Measurements from ENCODE around the gene SVIL. TPM values are rescaled to one million over a fixed set of nuclear protein-coding genes. Genes with fewer than 3 reads are reported as not detected.
"Not testable (repeated sequence)": the region's sequence is repeated elsewhere in the genome, so short reads cannot be mapped to it uniquely, and the experiment has no call there.

The SVIL gene
- total and polyA plus RNA-seq, 2 donors (not counting 1 experiment from before 2014, with no cell fraction given), result 17.7 to 94.3 TPM

DNA sequence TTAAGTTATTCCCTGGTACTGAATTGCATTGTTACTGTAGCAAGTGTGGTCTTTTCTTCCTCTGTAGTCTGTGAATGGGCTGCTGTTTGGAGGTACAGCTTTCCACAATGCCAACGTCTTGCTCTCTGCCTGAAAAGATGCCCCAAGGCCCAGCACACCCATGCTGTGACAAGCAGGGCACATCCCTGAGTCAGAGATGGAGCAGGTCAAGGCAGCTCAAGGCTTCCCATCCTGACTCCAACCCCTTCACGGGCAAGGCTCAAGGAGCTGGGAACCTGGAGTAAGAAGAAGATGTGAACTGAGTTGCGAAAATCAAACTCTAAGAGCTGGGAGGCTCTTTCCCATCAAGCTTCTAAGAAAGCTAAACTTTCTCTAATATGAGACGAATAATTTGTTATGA is 27.2 kb downstream of the SVIL start:
- no peak overlapping the region for H3K4me3 ChIP-seq (replicated peaks in 1 of 4; ENCODE audit: control extremely low read depth in 1 of 4, insufficient read depth in 1 of 4, low read depth in 3 of 4, low read length in 4 of 4)
- H3K4me2 ChIP-seq (ENCODE audit: extremely low read depth, insufficient read depth, low read length), result no peak overlapping the region
- TF ChIP-seq EZH2 (IDR thresholded peaks at IDR 0.05; ENCODE audit: low read length, missing control alignments), result no peak
- TF ChIP-seq, protein P1, sequence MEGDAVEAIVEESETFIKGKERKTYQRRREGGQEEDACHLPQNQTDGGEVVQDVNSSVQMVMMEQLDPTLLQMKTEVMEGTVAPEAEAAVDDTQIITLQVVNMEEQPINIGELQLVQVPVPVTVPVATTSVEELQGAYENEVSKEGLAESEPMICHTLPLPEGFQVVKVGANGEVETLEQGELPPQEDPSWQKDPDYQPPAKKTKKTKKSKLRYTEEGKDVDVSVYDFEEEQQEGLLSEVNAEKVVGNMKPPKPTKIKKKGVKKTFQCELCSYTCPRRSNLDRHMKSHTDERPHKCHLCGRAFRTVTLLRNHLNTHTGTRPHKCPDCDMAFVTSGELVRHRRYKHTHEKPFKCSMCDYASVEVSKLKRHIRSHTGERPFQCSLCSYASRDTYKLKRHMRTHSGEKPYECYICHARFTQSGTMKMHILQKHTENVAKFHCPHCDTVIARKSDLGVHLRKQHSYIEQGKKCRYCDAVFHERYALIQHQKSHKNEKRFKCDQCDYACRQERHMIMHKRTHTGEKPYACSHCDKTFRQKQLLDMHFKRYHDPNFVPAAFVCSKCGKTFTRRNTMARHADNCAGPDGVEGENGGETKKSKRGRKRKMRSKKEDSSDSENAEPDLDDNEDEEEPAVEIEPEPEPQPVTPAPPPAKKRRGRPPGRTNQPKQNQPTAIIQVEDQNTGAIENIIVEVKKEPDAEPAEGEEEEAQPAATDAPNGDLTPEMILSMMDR (conservative IDR thresholded peaks at IDR 0.05 in 1 of 2, IDR thresholded peaks at IDR 0.05 in 1 of 2; ENCODE audit: low read depth in 1 of 2, low read length in 2 of 2), result no peak
- H4K20me1 ChIP-seq (ENCODE audit: control insufficient read depth, extremely low read depth, insufficient read depth, low read length), result no peaks in the 10 kb centered on the region
- no peaks in the 10 kb centered on the region for H3K36me3 ChIP-seq (ENCODE audit: control insufficient read depth, insufficient read depth, low read length)
- H3K9me3 ChIP-seq (ENCODE audit: control insufficient read depth, insufficient read depth, low read depth, low read length), result no peaks in the 10 kb centered on the region
- no peaks in the 10 kb centered on the region for H3K4me1 ChIP-seq (ENCODE audit: control insufficient read depth, extremely low read depth, insufficient read depth, low read length)
- no peaks in the 10 kb centered on the region for H3K79me2 ChIP-seq (ENCODE audit: control insufficient read depth, insufficient read depth, low read length)
- no peak overlapping the region for H3K9ac ChIP-seq (ENCODE audit: insufficient read depth, low read length)
- H2AFZ ChIP-seq (ENCODE audit: low read length), result no peak overlapping the region
- no peaks in the 10 kb centered on the region for H3K27me3 ChIP-seq (ENCODE audit: control insufficient read depth, insufficient read depth, low read length)
- no peak overlapping the region for H3K27ac ChIP-seq (ENCODE audit: insufficient read depth, low read length)
- no peak for DNase-seq (ENCODE audit: low read depth in 2 of 2)

DNA sequence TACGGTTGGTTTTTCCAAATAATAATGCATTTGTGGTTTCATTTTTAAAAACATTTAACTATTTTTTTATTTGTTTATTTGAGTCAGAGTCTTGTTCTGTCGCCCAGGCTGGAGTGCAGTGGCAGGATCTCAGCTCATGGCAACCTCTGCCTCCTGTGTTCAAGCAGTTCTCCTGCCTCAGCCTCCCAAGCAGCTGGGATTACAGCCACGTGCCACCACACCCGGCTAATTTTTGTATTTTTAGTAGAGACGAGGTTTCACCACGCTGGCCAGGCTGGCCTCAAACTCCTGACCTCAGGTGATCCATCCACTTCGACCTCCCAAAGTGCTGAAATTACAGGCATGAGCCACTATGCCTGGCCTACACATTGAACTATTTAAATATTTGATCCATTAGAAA is 28.1 kb downstream of the SVIL start:
- H4K20me1 ChIP-seq (ENCODE audit: control insufficient read depth, extremely low read depth, insufficient read depth, low read length); H3K36me3 ChIP-seq (ENCODE audit: control insufficient read depth, insufficient read depth, low read length); H3K4me3 ChIP-seq (replicated peaks in 1 of 4; ENCODE audit: control extremely low read depth in 1 of 4, insufficient read depth in 1 of 4, low read depth in 3 of 4, low read length in 4 of 4); H3K4me1 ChIP-seq (ENCODE audit: control insufficient read depth, extremely low read depth, insufficient read depth, low read length); H3K4me2 ChIP-seq (ENCODE audit: extremely low read depth, insufficient read depth, low read length); H3K9ac ChIP-seq (ENCODE audit: insufficient read depth, low read length); H3K9me3 ChIP-seq (ENCODE audit: control insufficient read depth, insufficient read depth, low read depth, low read length); H3K27ac ChIP-seq (ENCODE audit: insufficient read depth, low read length); H3K27me3 ChIP-seq (ENCODE audit: control insufficient read depth, insufficient read depth, low read length); H2AFZ ChIP-seq (ENCODE audit: low read length); DNase-seq (ENCODE audit: low read depth in 2 of 2); H3K79me2 ChIP-seq (ENCODE audit: control insufficient read depth, insufficient read depth, low read length): not testable (repeated sequence)

DNA sequence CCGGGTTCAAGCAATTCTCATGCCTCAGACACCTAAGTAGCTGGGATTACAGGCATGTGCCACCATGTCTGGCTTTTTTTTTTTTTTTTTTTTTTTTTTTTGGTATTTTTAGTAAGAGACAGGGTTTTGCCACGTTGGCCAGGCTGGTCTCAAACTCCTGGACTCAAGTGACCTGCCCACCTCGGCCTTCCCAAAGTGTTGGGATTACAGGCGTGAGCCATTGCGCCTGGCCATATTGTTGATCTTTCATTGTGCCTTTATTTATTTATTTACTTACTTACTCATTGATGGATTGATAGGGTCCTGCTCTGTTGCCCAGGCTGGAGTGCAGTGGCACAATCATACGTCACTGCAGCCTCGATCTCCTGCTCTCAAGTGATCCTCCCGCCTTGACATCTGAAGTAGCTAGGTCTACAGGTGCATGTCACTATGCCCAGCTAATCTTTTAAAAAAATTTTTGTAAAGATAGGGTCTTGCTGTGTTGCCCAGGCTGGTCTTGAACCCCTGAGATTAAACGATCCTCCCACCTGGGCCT is 30.4 kb downstream of the SVIL start:
- no peaks in the 10 kb centered on the region for H3K36me3 ChIP-seq (ENCODE audit: control insufficient read depth, insufficient read depth, low read length)
- H4K20me1 ChIP-seq (ENCODE audit: control insufficient read depth, extremely low read depth, insufficient read depth, low read length), result no peaks in the 10 kb centered on the region
- H3K4me3 ChIP-seq (replicated peaks in 1 of 4; ENCODE audit: control extremely low read depth in 1 of 4, insufficient read depth in 1 of 4, low read depth in 3 of 4, low read length in 4 of 4), result no peak overlapping the region
- no peak for DNase-seq (ENCODE audit: low read depth in 2 of 2)
- H3K4me2 ChIP-seq (ENCODE audit: extremely low read depth, insufficient read depth, low read length), result no peak overlapping the region
- no peaks in the 10 kb centered on the region for H3K27me3 ChIP-seq (ENCODE audit: control insufficient read depth, insufficient read depth, low read length)
- H3K9ac ChIP-seq (ENCODE audit: insufficient read depth, low read length), result no peak overlapping the region
- no peaks in the 10 kb centered on the region for H3K9me3 ChIP-seq (ENCODE audit: control insufficient read depth, insufficient read depth, low read depth, low read length)
- no peaks in the 10 kb centered on the region for H3K79me2 ChIP-seq (ENCODE audit: control insufficient read depth, insufficient read depth, low read length)
- no peak overlapping the region for H2AFZ ChIP-seq (ENCODE audit: low read length)
- no peaks in the 10 kb centered on the region for H3K4me1 ChIP-seq (ENCODE audit: control insufficient read depth, extremely low read depth, insufficient read depth, low read length)
- TF ChIP-seq, protein P1 (conservative IDR thresholded peaks at IDR 0.05 in 1 of 2, IDR thresholded peaks at IDR 0.05 in 1 of 2; ENCODE audit: low read depth in 1 of 2, low read length in 2 of 2), result no peak
- TF ChIP-seq EZH2 (IDR thresholded peaks at IDR 0.05; ENCODE audit: low read length, missing control alignments), result no peak
- no peak overlapping the region for H3K27ac ChIP-seq (ENCODE audit: insufficient read depth, low read length)

Measured in fibroblast of lung (primary cell).